H1 (cell line): Measurements from ENCODE around the gene ITPKB. TPM values are rescaled to one million over a fixed set of nuclear protein-coding genes. Genes with fewer than 3 reads are reported as not detected.

Experiments used
- CTCF ChIA-PET: fragments of 300-600 bp; sonication (Branson Sonifier 250); formaldehyde crosslinking; loops from one replicate; lab custom pipeline; 2021; ENCODE audit not compliant: partially characterized antibody; lab: Charles Lee
- POLR2A ChIA-PET: fragments of 300-600 bp; sonication (Branson Sonifier 250); formaldehyde crosslinking; loops from one replicate; lab custom pipeline; 2021; ENCODE audit warnings: inconsistent platforms; ENCODE audit not compliant: partially characterized antibody; lab: Charles Lee
- DNase-seq, 2 experiments: peaks; one replicate each; pipeline versions ENCODE4 v3.0.0 to v3.0.0-alpha.2; 2010 to 2022; ENCODE audit warnings: low spot score in 2 of 2, low read depth in 1 of 2, mixed read lengths in 1 of 2
- FAIRE-seq: peaks from 2 replicates; lab custom pipeline; 2011; peaks lifted over from hg19 to GRCh38; lab: Jason Lieb, UNC
- H2AFZ ChIP-seq: 2 replicates; pipeline ENCODE4 v1.8.1; 2012; ENCODE audit warnings: low read length, inconsistent platforms
- H2AK5ac ChIP-seq: 2 replicates; pipeline ENCODE4 v1.6.1; 2013; ENCODE audit warnings: low read depth, low read length
- H2BK120ac ChIP-seq: replicated peaks from 2 replicates; pipeline ENCODE3; 2013; ENCODE audit warnings: low read depth, low read length, inconsistent platforms
- H2BK12ac ChIP-seq: 2 replicates; pipeline ENCODE4 v1.6.1; 2013; ENCODE audit warnings: low read depth, low read length
- H2BK15ac ChIP-seq: 2 replicates; pipeline ENCODE4 v1.6.1; 2013; ENCODE audit warnings: low read length
- H2BK20ac ChIP-seq: 2 replicates; pipeline ENCODE4 v1.6.1; 2013; ENCODE audit warnings: low read length
- H2BK5ac ChIP-seq: 2 replicates; pipeline ENCODE4 v1.6.1; 2013; ENCODE audit warnings: low read depth, low read length
- H3K14ac ChIP-seq: 2 replicates; pipeline ENCODE4 v1.6.1; 2013; ENCODE audit warnings: inconsistent platforms; ENCODE audit not compliant: insufficient read length
- H3K18ac ChIP-seq: 2 replicates; pipeline ENCODE4 v1.6.1; 2013; ENCODE audit warnings: low read length; ENCODE audit errors: extremely low read depth
- H3K23ac ChIP-seq: 2 replicates; pipeline ENCODE4 v1.6.1; 2013; ENCODE audit warnings: inconsistent platforms; ENCODE audit not compliant: insufficient read length
- H3K23me2 ChIP-seq: 2 replicates; pipeline ENCODE4 v1.6.1; 2013; ENCODE audit warnings: low read depth, low read length
- H3K27ac ChIP-seq: 2 replicates; pipeline ENCODE4 v1.6.1; 2011; ENCODE audit warnings: low read depth, low read length, inconsistent platforms
- H3K27me3 ChIP-seq, 4 experiments: replicated peaks in 1 of 4; 1 replicate in 1 of 4; 2 replicates in 3 of 4; pipeline versions ENCODE4 v1.6.1 to v1.8.1; 2011 to 2013; ENCODE audit warnings: low read length in 3 of 4, mild to moderate bottlenecking in 3 of 4, inconsistent platforms in 2 of 4, mixed read lengths in 2 of 4, moderate library complexity in 1 of 4; ENCODE audit not compliant: control insufficient read depth in 3 of 4, insufficient read depth in 3 of 4; ENCODE audit errors: extremely low read depth in 1 of 4
- H3K36me3 ChIP-seq, 4 experiments: 2 replicates each; pipeline versions ENCODE4 v1.6.1 to v1.8.1; 2011 to 2013; ENCODE audit warnings: mild to moderate bottlenecking in 4 of 4, low read length in 3 of 4, moderate library complexity in 2 of 4, control low read depth in 1 of 4, inconsistent platforms in 1 of 4; ENCODE audit not compliant: insufficient read depth in 4 of 4, control insufficient read depth in 2 of 4
- H3K4ac ChIP-seq: replicated peaks from 2 replicates; pipeline ENCODE3; 2013; ENCODE audit warnings: low read length, low read depth, mixed read lengths, inconsistent platforms; ENCODE audit not compliant: insufficient read length
- H3K4me1 ChIP-seq, 4 experiments: replicated peaks in 1 of 4; 1 replicate in 1 of 4; 2 replicates in 3 of 4; pipeline versions ENCODE4 v1.6.1 to v1.8.1; 2011 to 2013; ENCODE audit warnings: low read length in 3 of 4, inconsistent platforms in 2 of 4, mixed read lengths in 1 of 4; ENCODE audit not compliant: insufficient read depth in 4 of 4, control insufficient read depth in 3 of 4
- H3K4me2 ChIP-seq, 2 experiments: 2 replicates each; pipeline versions ENCODE4 v1.6.1 to v1.8.1; 2011 to 2013; ENCODE audit warnings: low read depth in 2 of 2, low read length in 2 of 2, control low read depth in 1 of 2, inconsistent platforms in 1 of 2, mild to moderate bottlenecking in 1 of 2; ENCODE audit not compliant: insufficient read depth in 1 of 2
- H3K4me3 ChIP-seq, 4 experiments: fragments of 200-600, 300-600 bp in 1 of 4; sonication (generic), shearing (Covaris generic), sonication (Bioruptor Twin) in 1 of 4; 2 replicates each; pipeline versions ENCODE4 v1.5.1 to v1.8.1; 2011 to 2016; ENCODE audit warnings: low read length in 4 of 4, low read depth in 3 of 4, control low read depth in 2 of 4, inconsistent platforms in 2 of 4, mild to moderate bottlenecking in 2 of 4, mixed read lengths in 1 of 4, moderate library complexity in 1 of 4; ENCODE audit not compliant: insufficient read depth in 2 of 4; ENCODE audit errors: extremely low read depth in 1 of 4
- H3K56ac ChIP-seq: replicated peaks from 2 replicates; pipeline ENCODE3; 2013; ENCODE audit warnings: low read depth, mild to moderate bottlenecking, mixed read lengths, low read length, inconsistent platforms; ENCODE audit not compliant: insufficient read length
- H3K79me1 ChIP-seq: 2 replicates; pipeline ENCODE4 v1.6.1; 2013; ENCODE audit warnings: low read depth, low read length, control low read depth
- H3K79me2 ChIP-seq, 2 experiments: 2 replicates each; pipeline versions ENCODE4 v1.6.1 to v1.8.1; 2012 to 2013; ENCODE audit warnings: low read length in 2 of 2, mild to moderate bottlenecking in 2 of 2, inconsistent platforms in 1 of 2; ENCODE audit not compliant: insufficient read depth in 2 of 2, control insufficient read depth in 1 of 2
- H3K9ac ChIP-seq, 4 experiments: replicated peaks in 1 of 4; 1 replicate in 1 of 4; 2 replicates in 3 of 4; pipeline versions ENCODE4 v1.6.1 to v1.8.1; 2011 to 2013; ENCODE audit warnings: low read depth in 3 of 4, low read length in 3 of 4, control low read depth in 2 of 4, mild to moderate bottlenecking in 2 of 4, moderate library complexity in 2 of 4, inconsistent platforms in 1 of 4; ENCODE audit errors: extremely low read depth in 1 of 4
- H3K9me3 ChIP-seq, 2 experiments: 2 replicates each; pipeline versions ENCODE4 v1.6.1 to v1.8.1; 2012 to 2013; ENCODE audit warnings: mild to moderate bottlenecking in 2 of 2, moderate library complexity in 2 of 2, control low read depth in 1 of 2, inconsistent platforms in 1 of 2, low read depth in 1 of 2, low read length in 1 of 2, mixed read lengths in 1 of 2; ENCODE audit not compliant: insufficient read depth in 2 of 2
- H4K20me1 ChIP-seq, 2 experiments: replicated peaks in 1 of 2; 2 replicates each; pipeline versions ENCODE3 to v1.8.1; 2011 to 2013; ENCODE audit warnings: inconsistent platforms in 2 of 2, low read length in 2 of 2, mild to moderate bottlenecking in 1 of 2; ENCODE audit not compliant: insufficient read depth in 2 of 2, control insufficient read depth in 1 of 2
- H4K5ac ChIP-seq: 2 replicates; pipeline ENCODE4 v1.6.1; 2013; ENCODE audit warnings: low read length, low read depth, mixed read lengths, inconsistent platforms; ENCODE audit not compliant: insufficient read length
- H4K8ac ChIP-seq: 2 replicates; pipeline ENCODE4 v1.8.0; 2013; ENCODE audit warnings: mild to moderate bottlenecking, moderate library complexity, low read length, inconsistent platforms; ENCODE audit not compliant: insufficient read depth; ENCODE audit errors: extremely low read depth
- H4K91ac ChIP-seq: replicated peaks from 2 replicates; pipeline ENCODE3; 2013; ENCODE audit warnings: low read length, mixed read lengths, inconsistent platforms; ENCODE audit not compliant: insufficient read length
- CEBPB ChIP-seq: IDR thresholded peaks from 2 replicates; pipeline ENCODE4 v1.6.1; 2012; ENCODE audit warnings: low read depth, low read length
- CHD1 ChIP-seq: IDR thresholded peaks from 2 replicates; pipeline ENCODE4 v1.6.1; 2012; ENCODE audit warnings: low read depth, low read length, improper control_type of control experiment
- CREB1 ChIP-seq: IDR thresholded peaks from 2 replicates; pipeline ENCODE4 v1.6.1; 2012; ENCODE audit warnings: inconsistent platforms
- CTBP2 ChIP-seq: IDR thresholded peaks from 2 replicates; pipeline ENCODE4 v1.7.0; 2011; ENCODE audit warnings: borderline replicate concordance, mild to moderate bottlenecking, moderate library complexity, mixed read lengths, low read length; ENCODE audit not compliant: insufficient read depth, insufficient read length
- MAX ChIP-seq: IDR thresholded peaks from 2 replicates; pipeline ENCODE4 v1.6.1; 2012; ENCODE audit warnings: inconsistent platforms
- NRF1 ChIP-seq: IDR thresholded peaks from 2 replicates; pipeline ENCODE4 v1.6.1; 2011; ENCODE audit warnings: mild to moderate bottlenecking, low read depth, low read length, improper control_type of control experiment
- RBBP5 ChIP-seq: IDR thresholded peaks from 2 replicates; pipeline ENCODE4 v1.7.1; 2012; ENCODE audit warnings: low read depth, mild to moderate bottlenecking, inconsistent platforms, low read length, moderate library complexity, borderline replicate concordance
- SIN3A ChIP-seq, 2 experiments: IDR thresholded peaks in 1 of 2; conservative IDR thresholded peaks in 1 of 2; 2 replicates each; pipeline ENCODE4 v1.6.1; 2011 to 2012; ENCODE audit warnings: low read length in 2 of 2, improper control_type of control experiment in 1 of 2, low read depth in 1 of 2, mild to moderate bottlenecking in 1 of 2
- SIX5 ChIP-seq: IDR thresholded peaks from 2 replicates; pipeline ENCODE4 v1.6.1; 2011; ENCODE audit warnings: mild to moderate bottlenecking, low read depth, low read length
- SP2 ChIP-seq: IDR thresholded peaks from 2 replicates; pipeline ENCODE4 v1.6.1; 2012; ENCODE audit warnings: mild to moderate bottlenecking, low read length, inconsistent platforms
- TAF1 ChIP-seq: IDR thresholded peaks from 2 replicates; pipeline ENCODE4 v1.6.1; 2011; ENCODE audit warnings: mild to moderate bottlenecking, low read depth, low read length
- ZNF274 ChIP-seq: IDR thresholded peaks from 2 replicates; pipeline ENCODE4 v1.7.0; 2012; ENCODE audit warnings: low read length, borderline replicate concordance; ENCODE audit errors: extremely low read depth
- WGBS, 2 experiments: shearing (Covaris generic) in 1 of 2; methylation state at CpG; one replicate each; pipeline versions ENCODE4 v1.1.6 to v1.1.7; 2013 to 2015; ENCODE audit warnings: low lambda C conversion rate in 2 of 2, mixed read lengths in 2 of 2, inconsistent platforms in 1 of 2, low coverage in 1 of 2, missing lambda C conversion rate in 1 of 2; ENCODE audit not compliant: insufficient replicate concordance in 2 of 2, insufficient coverage in 1 of 2, insufficient read length in 1 of 2; ENCODE audit errors: extremely low coverage in 1 of 2, missing lambda C conversion rate in 1 of 2; 5-methylcytosine and 5-hydroxymethylcytosine counted together
- polyA plus RNA-seq, 7 experiments: library from polyadenylated mRNA; depleted of rRNA in 3 of 7; stranded (reverse) in 5 of 7; unstranded in 2 of 7; fragments of >200 nt in 5 of 7; fragments of 200-250 nt in 2 of 7; gene quantifications; 1 replicate in 5 of 7; 2 replicates in 1 of 7; 4 replicates in 1 of 7; pipeline versions ENCODE4 v1.2.1 to v1.2.3, GENCODE V29; 2011 to 2013; ENCODE audit warnings: missing spikeins in 2 of 7, mixed read lengths in 2 of 7
- total RNA-seq: library from RNA; stranded (reverse); fragmentation: NEBNext Ultra II Directional; extraction: Animal tissue kit (Norgen Biotek cat#: 25700); gene quantifications from 2 replicates; pipeline ENCODE4 v1.2.1, GENCODE V29; 2021

Gene ITPKB
- total and polyA plus RNA-seq, 2 of the 8 experiments (the other 6 are each of a cell fraction or from before 2014, with no cell fraction given) = 1.7 to 4.8 TPM

- Histone ChIP-seq H4K8ac (no peak overlapping the region), H2BK120ac (no peak overlapping the region), H3K23me2 (0 out of 2 replicates have a peak, but pooled peaks cover 2% of the 10 kb centered on the region), H3K36me3 (no peaks in the 10 kb centered on the region), H3K27me3 (no peaks in the 10 kb centered on the region), H3K9me3 (peaks cover 0 to 3% of the 10 kb centered on the region in 2 experiments; a peak in 1 of 4 replicates), H2AK5ac (no peak overlapping the region), H3K79me2 (no peaks in the 10 kb centered on the region), H2BK5ac (no peak overlapping the region), H3K4ac (no peak overlapping the region), H3K4me1 (no peaks in the 10 kb centered on the region), H4K20me1 (no peaks in the 10 kb centered on the region), H2AFZ (no peak overlapping the region), H4K91ac (no peak overlapping the region), H3K79me1 (no peaks in the 10 kb centered on the region), H3K23ac (no peak overlapping the region), H4K5ac (no peak overlapping the region), H3K56ac (no peak overlapping the region), H3K14ac (no peak overlapping the region), H3K18ac (no peak overlapping the region), H3K27ac (no peak overlapping the region), H3K4me3 (no peak overlapping the region), H3K9ac (no peak overlapping the region), H2BK15ac (no peak overlapping the region), H2BK12ac (no peak overlapping the region), H2BK20ac (no peak overlapping the region), H3K4me2 (no peak overlapping the region)
- no peak for TF ChIP-seq NRF1
- no peak for TF ChIP-seq CEBPB
- TF ChIP-seq SIN3A (conservative IDR thresholded peaks at IDR 0.05 in 1 of 2, IDR thresholded peaks at IDR 0.05 in 1 of 2; ENCODE audit: low read depth in 1 of 2, low read length in 2 of 2) = no peak
- no peak for TF ChIP-seq SP2
- no peak for TF ChIP-seq CREB1
- no peak for TF ChIP-seq TAF1
- no peak for TF ChIP-seq ZNF274
- TF ChIP-seq RBBP5 = no peak
- no peak for TF ChIP-seq CHD1
- TF ChIP-seq CTBP2 = no peak
- no peak for TF ChIP-seq SIX5
- no peak for TF ChIP-seq MAX
- FAIRE-seq (no peak), DNase-seq (no peak)
- 88% methylated on average over 5 of the region's 5 CpGs; no CpG with 5 or more reads in 1 of the 2 experiments for WGBS, 2 experiments
- CTCF ChIA-PET = interaction anchor here (1.0 to 2.9 kb wide), 4 partner anchors 9 to 28 kb away, joined by 3 to 9 read pairs (median 4); no protein-coding TSS in a partner anchor
- POLR2A ChIA-PET = interaction anchor here (0.6 kb wide), 1 partner anchor 10 kb away, joined by 3 read pairs; no protein-coding TSS in a partner anchor
These were observed 141.2 kb downstream of the ITPKB start for GRCh38 chr1:226597616-226598454.
